LNCaP clone FGC (cell line): ENCODE results near the gene CDK5RAP3.
"Not testable (repeated sequence)": the region's sequence is repeated elsewhere in the genome, so short reads cannot be mapped to it uniquely, and the experiment has no call there.

Experiments used
- DNase-seq: peaks from one replicate; pipeline ENCODE4 v3.0.0-alpha.2; 2011; ENCODE audit warnings: low read depth
- H3K4me3 ChIP-seq: 2 replicates; pipeline ENCODE4 v1.5.1; 2011; ENCODE audit warnings: mild to moderate bottlenecking, low read depth, low read length, control low read depth
- CTCF ChIP-seq: IDR thresholded peaks from 2 replicates; pipeline ENCODE4 v1.5.1; 2012; ENCODE audit warnings: mild to moderate bottlenecking; ENCODE audit not compliant: control insufficient read depth, insufficient read depth; ENCODE audit errors: extremely low read depth

Gene CDK5RAP3

DNA sequence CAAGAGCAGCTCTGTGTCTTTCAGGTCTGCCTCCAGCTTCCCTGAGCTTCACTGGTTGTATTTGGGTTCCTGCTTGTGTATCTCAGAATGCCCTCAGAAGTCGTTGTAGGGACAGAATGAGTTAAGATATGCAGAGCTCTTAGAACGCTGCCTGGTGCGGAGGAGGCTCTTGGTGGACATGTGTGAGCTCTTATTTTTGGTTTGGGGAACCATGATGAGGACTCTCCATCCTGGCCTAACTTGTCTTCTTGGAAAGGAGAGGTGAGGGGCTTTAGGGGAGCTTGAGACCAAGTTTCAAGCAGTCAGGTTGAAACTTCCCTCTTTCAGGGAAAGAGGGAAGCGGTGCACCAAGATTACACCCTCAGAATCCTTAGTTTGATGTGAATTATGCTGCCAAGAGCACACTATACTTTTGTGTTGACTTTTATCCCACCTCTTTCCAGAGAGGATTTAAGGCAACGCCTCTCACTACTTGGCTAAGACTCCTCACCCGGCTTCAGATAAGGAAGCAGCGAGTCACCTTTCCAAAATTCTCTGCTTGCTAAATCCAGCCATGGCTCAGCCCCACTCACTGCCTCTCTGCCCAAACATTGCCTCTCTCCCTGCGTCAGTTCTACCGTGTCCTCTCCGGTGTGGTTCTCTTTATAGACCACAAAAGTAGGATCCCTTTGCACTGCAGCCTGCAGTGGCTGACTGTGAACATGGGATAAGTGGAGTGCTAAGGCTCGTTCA, 12.7 kb downstream of the CDK5RAP3 start:
- DNase-seq: peak; percentile 46
- H3K4me3 ChIP-seq: no peak overlapping the region
- no peak for TF ChIP-seq CTCF

DNA sequence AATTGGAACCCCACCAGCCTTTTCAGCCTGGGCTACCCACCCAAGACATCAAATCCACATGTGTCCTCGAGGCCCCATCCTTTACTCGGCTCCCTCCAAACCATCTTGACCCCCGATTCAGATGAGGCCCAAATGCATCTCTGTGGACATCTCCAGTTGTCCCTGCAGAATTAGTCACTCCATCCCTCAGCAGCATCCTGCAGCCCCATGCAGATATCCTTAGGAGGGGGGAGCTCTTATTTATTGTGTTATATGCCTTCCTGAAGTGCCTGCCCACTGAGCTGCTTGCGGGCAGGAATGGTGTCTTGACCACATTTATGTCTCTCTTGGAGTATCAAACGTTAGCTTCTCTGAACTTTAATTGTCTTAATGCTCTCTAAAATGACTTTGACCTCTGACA, 15.6 kb downstream of the CDK5RAP3 start:
- TF ChIP-seq CTCF: no peak

DNA sequence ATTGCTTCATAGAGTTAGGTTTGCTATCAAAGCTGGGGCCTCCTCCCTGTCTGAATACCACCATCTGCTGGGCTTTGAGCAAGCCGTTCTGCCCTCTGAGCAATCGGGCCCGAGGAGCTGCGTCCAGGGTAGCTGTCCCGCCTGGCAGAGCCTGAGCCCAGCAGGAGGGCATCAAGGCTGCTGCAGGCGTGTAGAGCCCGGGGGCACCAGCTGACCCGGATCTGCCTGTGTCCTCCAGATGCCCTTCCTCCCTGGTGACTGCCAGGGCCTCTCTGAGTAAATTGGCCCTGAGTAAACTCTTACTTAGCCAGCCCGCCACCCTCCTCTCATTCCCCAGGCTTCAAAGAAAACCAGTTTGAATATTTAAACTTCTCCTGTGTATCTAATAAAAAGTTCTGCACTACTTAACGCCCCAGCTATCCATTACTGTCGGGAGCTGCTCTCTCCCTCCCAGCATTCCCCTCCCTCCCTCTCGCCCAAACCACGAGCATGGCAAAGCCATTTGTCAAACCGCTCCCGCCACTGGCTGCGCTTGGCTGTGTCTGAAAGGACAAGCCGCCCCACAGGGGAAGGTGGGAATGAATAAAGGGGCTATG, 16.4 kb downstream of the CDK5RAP3 start:
- no peak; the same call in 1 of the 2 replicates for TF ChIP-seq CTCF
- DNase-seq: peak; percentile 61
- H3K4me3 ChIP-seq: no peak overlapping the region

More for the DNA sequence above, 15.6 kb downstream of the CDK5RAP3 start:
- DNase-seq: no peak
- no peak overlapping the region for H3K4me3 ChIP-seq

DNA sequence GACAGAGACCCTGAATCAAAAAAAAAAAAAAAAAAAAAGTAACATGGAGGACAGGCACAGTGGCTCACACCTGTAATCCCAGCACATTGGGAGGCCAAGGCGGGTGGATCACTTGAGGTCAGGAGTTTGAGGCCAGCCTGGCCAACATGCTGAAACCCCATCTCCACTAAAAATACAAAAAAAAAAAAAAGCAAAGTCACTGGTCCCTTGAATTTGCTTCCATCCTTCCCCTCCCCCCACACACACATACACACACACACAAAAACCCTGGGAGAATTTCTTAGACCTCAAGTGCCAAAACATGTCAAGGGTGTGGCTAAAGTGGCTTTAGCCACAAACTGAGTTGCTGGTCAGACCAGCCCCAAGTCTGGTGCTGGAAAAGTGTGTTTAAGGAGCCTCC, 17.5 kb downstream of the CDK5RAP3 start:
- not testable (repeated sequence) for DNase-seq, H3K4me3 ChIP-seq

DNA sequence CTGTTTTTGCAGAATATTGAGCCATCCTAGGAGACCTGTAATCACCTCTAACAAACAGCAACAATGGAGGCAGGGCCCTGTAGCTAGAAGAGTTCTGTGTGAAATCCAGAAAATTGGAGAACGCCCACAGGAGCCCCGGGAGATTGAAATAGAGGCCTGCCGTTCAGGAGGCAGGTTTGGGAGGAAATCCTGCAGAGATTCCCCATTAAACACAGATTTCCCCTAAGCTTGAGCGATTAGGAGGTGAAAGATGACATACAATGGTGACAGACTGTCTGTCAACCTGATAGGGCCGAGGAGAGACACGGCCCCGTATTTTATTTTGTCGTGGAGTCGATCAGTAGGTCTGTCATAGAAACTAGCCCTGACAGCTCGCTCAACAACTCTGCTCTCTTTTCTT, 18.2 kb downstream of the CDK5RAP3 start:
- no peak for TF ChIP-seq CTCF
- no peak for DNase-seq
- H3K4me3 ChIP-seq: no peak overlapping the region

- DNase-seq: no peak
- TF ChIP-seq CTCF: no peak
- no peak overlapping the region for H3K4me3 ChIP-seq
These were observed 18.8 kb downstream of the CDK5RAP3 start for GRCh38 chr17:47989700-47990099.

- H3K4me3 ChIP-seq: no peak overlapping the region
- no peak for DNase-seq
These were observed 20.2 kb downstream of the CDK5RAP3 start for GRCh38 chr17:47990962-47991731.

More at GRCh38 chr17:47990962-47991731, 20.2 kb downstream of the CDK5RAP3 start:
- TF ChIP-seq CTCF: no peak
